Measurements from ENCODE around the gene GOLGA6C. TPM values are rescaled to one million over a fixed set of nuclear protein-coding genes. Genes with fewer than 3 reads are reported as not detected.

Gene GOLGA6C
- total and polyA plus RNA-seq, 2 donors (not counting 1 experiment from before 2014, with no cell fraction given), result not detected

- ATAC-seq (ENCODE audit: low read depth), result no peak
- Histone ChIP-seq H3K9me3 (ENCODE audit: control extremely low read depth in 1 of 3, control insufficient read depth in 2 of 3, insufficient read depth in 1 of 3, low read length in 2 of 3) (peaks cover 0 to 7% (median 0%) of the 10 kb centered on the region in 3 donors), H3K27me3 (replicated peaks in 1 of 4; ENCODE audit: control extremely low read depth in 1 of 4, control insufficient read depth in 3 of 4, insufficient read depth in 4 of 4, low read length in 3 of 4) (peaks cover 0 to 12% (median 4%) of the 10 kb centered on the region in 4 experiments), H3K27ac (ENCODE audit: low read length in 2 of 2) (no peak overlapping the region), H3K4me3 (ENCODE audit: control extremely low read depth in 1 of 5, extremely low read depth in 1 of 5, insufficient read depth in 1 of 5, low read depth in 2 of 5, low read length in 4 of 5) (no peak overlapping the region), H3K4me2 (replicated peaks; ENCODE audit: low read depth, low read length, poor library complexity, severe bottlenecking) (no peak overlapping the region), H2AFZ (ENCODE audit: insufficient read depth, low read depth, low read length, poor library complexity, severe bottlenecking) (no peak overlapping the region), H4K20me1 (ENCODE audit: control insufficient read depth, insufficient read depth, low read length, poor library complexity, severe bottlenecking) (no peaks in the 10 kb centered on the region), H3K4me1 (ENCODE audit: control insufficient read depth in 2 of 2, insufficient read depth in 2 of 2, low read length in 2 of 2) (no peaks in the 10 kb centered on the region), H3K79me2 (ENCODE audit: control insufficient read depth, insufficient read depth, low read length) (no peaks in the 10 kb centered on the region), H3K9ac (ENCODE audit: low read length) (no peak overlapping the region), H3K36me3 (replicated peaks in 1 of 2; ENCODE audit: control extremely low read depth in 1 of 2, control insufficient read depth in 1 of 2, extremely low read depth in 1 of 2, insufficient read depth in 2 of 2, low read length in 1 of 2) (no peaks in the 10 kb centered on the region)
- DNase-seq, result no peak
- POLR2A ChIA-PET, result no interaction called here
- no peak for TF ChIP-seq EZH2 (IDR thresholded peaks at IDR 0.05; ENCODE audit: borderline replicate concordance, insufficient read depth, low read depth, low read length, poor library complexity, severe bottlenecking)
- TF ChIP-seq, protein P1, sequence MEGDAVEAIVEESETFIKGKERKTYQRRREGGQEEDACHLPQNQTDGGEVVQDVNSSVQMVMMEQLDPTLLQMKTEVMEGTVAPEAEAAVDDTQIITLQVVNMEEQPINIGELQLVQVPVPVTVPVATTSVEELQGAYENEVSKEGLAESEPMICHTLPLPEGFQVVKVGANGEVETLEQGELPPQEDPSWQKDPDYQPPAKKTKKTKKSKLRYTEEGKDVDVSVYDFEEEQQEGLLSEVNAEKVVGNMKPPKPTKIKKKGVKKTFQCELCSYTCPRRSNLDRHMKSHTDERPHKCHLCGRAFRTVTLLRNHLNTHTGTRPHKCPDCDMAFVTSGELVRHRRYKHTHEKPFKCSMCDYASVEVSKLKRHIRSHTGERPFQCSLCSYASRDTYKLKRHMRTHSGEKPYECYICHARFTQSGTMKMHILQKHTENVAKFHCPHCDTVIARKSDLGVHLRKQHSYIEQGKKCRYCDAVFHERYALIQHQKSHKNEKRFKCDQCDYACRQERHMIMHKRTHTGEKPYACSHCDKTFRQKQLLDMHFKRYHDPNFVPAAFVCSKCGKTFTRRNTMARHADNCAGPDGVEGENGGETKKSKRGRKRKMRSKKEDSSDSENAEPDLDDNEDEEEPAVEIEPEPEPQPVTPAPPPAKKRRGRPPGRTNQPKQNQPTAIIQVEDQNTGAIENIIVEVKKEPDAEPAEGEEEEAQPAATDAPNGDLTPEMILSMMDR (IDR thresholded peaks at IDR 0.05), result no peak
- H3K27ac Mint-ChIP-seq, result no peak overlapping the region
- no peak overlapping the region for H3K4me3 Mint-ChIP-seq
- H3K27me3 Mint-ChIP-seq, result peaks cover 20% of the 10 kb centered on the region
- intact Hi-C loops (cut with micrococcal nuclease), result no loop called here
- H3K4me1 Mint-ChIP-seq, result no peaks in the 10 kb centered on the region
- CTCF ChIA-PET, result no interaction called here
- 72% methylated on average over 9 of the region's 16 CpGs for WGBS (ENCODE audit: insufficient coverage)
- no peaks in the 10 kb centered on the region for H3K9me3 Mint-ChIP-seq (ENCODE audit: insufficient read depth)
These were observed 27.4 kb upstream of the GOLGA6C start for GRCh38 chr15:75230551-75231371.

DNA sequence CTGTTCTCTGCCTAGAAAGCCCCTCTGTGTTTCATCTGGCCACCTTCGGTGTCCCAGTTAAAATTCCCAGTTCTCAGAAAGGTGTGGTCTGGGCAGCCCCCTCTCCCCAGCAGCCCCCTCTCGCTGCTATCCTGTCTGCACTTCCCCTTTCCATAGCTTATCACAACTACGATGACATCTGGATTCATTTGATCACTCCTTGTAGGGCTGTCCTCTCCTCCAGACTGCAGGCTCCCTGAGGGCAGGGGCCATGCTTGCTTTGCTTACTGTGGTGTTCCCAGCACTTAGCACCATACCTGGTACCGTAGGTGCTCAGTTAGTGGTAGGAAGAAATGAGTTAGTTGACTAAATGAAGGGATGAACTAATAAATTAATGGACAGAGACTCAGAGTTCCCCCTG, 26.3 kb upstream of the GOLGA6C start:
- DNase-seq, result no peak
- H3K9me3 Mint-ChIP-seq (ENCODE audit: insufficient read depth), result no peaks in the 10 kb centered on the region
- H3K36me3 ChIP-seq (replicated peaks in 1 of 2; ENCODE audit: control extremely low read depth in 1 of 2, control insufficient read depth in 1 of 2, extremely low read depth in 1 of 2, insufficient read depth in 2 of 2, low read length in 1 of 2), result no peaks in the 10 kb centered on the region
- H2AFZ ChIP-seq (ENCODE audit: insufficient read depth, low read depth, low read length, poor library complexity, severe bottlenecking), result no peak overlapping the region
- no peak overlapping the region for H3K4me3 ChIP-seq (ENCODE audit: control extremely low read depth in 1 of 5, extremely low read depth in 1 of 5, insufficient read depth in 1 of 5, low read depth in 2 of 5, low read length in 4 of 5)
- CTCF ChIA-PET, result interaction anchor here (0.6 kb wide), 1 partner anchor 30 kb away, joined by 3 read pairs; the partner anchor contains the start of gene C15orf39
- H3K9me3 ChIP-seq (ENCODE audit: control extremely low read depth in 1 of 3, control insufficient read depth in 2 of 3, insufficient read depth in 1 of 3, low read length in 2 of 3), result peaks cover 0 to 7% (median 0%) of the 10 kb centered on the region in 3 donors
- no peak overlapping the region for H3K4me3 Mint-ChIP-seq
- no peak overlapping the region for H3K27ac ChIP-seq (ENCODE audit: low read length in 2 of 2)
- H3K27me3 Mint-ChIP-seq, result peaks cover 20% of the 10 kb centered on the region
- H3K4me1 ChIP-seq (ENCODE audit: control insufficient read depth in 2 of 2, insufficient read depth in 2 of 2, low read length in 2 of 2), result no peaks in the 10 kb centered on the region
- H3K9ac ChIP-seq (ENCODE audit: low read length), result no peak overlapping the region
- POLR2A ChIA-PET, result no interaction called here
- no peak for ATAC-seq (ENCODE audit: low read depth)
- H3K27ac Mint-ChIP-seq, result no peak overlapping the region
- TF ChIP-seq, protein P1 (IDR thresholded peaks at IDR 0.05), result no peak
- TF ChIP-seq EZH2 (IDR thresholded peaks at IDR 0.05; ENCODE audit: borderline replicate concordance, insufficient read depth, low read depth, low read length, poor library complexity, severe bottlenecking), result no peak
- no peaks in the 10 kb centered on the region for H4K20me1 ChIP-seq (ENCODE audit: control insufficient read depth, insufficient read depth, low read length, poor library complexity, severe bottlenecking)
- no peaks in the 10 kb centered on the region for H3K4me1 Mint-ChIP-seq
- H3K79me2 ChIP-seq (ENCODE audit: control insufficient read depth, insufficient read depth, low read length), result no peaks in the 10 kb centered on the region
- 55% methylated on average over 4 of the region's 4 CpGs for WGBS (ENCODE audit: insufficient coverage)
- intact Hi-C loops (cut with micrococcal nuclease), result no loop called here
- H3K27me3 ChIP-seq (replicated peaks in 1 of 4; ENCODE audit: control extremely low read depth in 1 of 4, control insufficient read depth in 3 of 4, insufficient read depth in 4 of 4, low read length in 3 of 4), result peaks cover 0 to 12% (median 4%) of the 10 kb centered on the region in 4 experiments
- H3K4me2 ChIP-seq (replicated peaks; ENCODE audit: low read depth, low read length, poor library complexity, severe bottlenecking), result no peak overlapping the region

All from B cell (primary cell).